Kidney epithelial cell (primary cell): ENCODE measurements around the gene GPR158. TPM values are rescaled to one million over a fixed set of nuclear protein-coding genes. Genes with fewer than 3 reads are reported as not detected.
"Not testable (repeated sequence)": the region's sequence is repeated elsewhere in the genome, so short reads cannot be mapped to it uniquely, and the experiment has no call there.

Source experiments
- DNase-seq: peaks from one replicate; pipeline ENCODE4 v3.0.0-alpha.2; 2010; ENCODE audit warnings: low read depth
- H3K27me3 ChIP-seq: 2 replicates; pipeline ENCODE4 v1.6.0; 2011; ENCODE audit warnings: low read length; ENCODE audit not compliant: control insufficient read depth, insufficient read depth
- H3K36me3 ChIP-seq: 2 replicates; pipeline ENCODE4 v1.5.1; 2011; ENCODE audit warnings: low read length; ENCODE audit not compliant: control insufficient read depth, insufficient read depth
- H3K4me3 ChIP-seq: 2 replicates; pipeline ENCODE4 v1.5.1; 2011; ENCODE audit warnings: low read depth, mild to moderate bottlenecking, control low read depth, low read length
- CTCF ChIP-seq: IDR thresholded peaks from 2 replicates; pipeline ENCODE4 v1.5.1; 2011; ENCODE audit warnings: mild to moderate bottlenecking, moderate library complexity, low read length, control low read depth, inconsistent platforms; ENCODE audit not compliant: insufficient read depth, poor library complexity, severe bottlenecking
- total RNA-seq: library from RNA; depleted of rRNA; stranded (reverse); fragments of >200 nt; gene quantifications from 2 replicates; pipeline ENCODE4 v1.2.3, GENCODE V29; 2015

GPR158 gene
- total RNA-seq, 1 donor from 2014 or later, result not detected

GRCh38 chr10:25157650-25158049 is 17.2 kb upstream of the GPR158 start:
- no peak for DNase-seq
- no peaks in the 10 kb centered on the region for H3K36me3 ChIP-seq

GRCh38 chr10:25159591-25159990 is 15.2 kb upstream of the GPR158 start:
- no peaks in the 10 kb centered on the region for H3K36me3 ChIP-seq
- TF ChIP-seq CTCF, result no peak
- no peak for DNase-seq
- H3K27me3 ChIP-seq, result no peaks in the 10 kb centered on the region
- no peak overlapping the region for H3K4me3 ChIP-seq

More at GRCh38 chr10:25157650-25158049, 17.2 kb upstream of the GPR158 start:
- TF ChIP-seq CTCF, result no peak
- no peak overlapping the region for H3K4me3 ChIP-seq
- H3K27me3 ChIP-seq, result no peaks in the 10 kb centered on the region

- Histone ChIP-seq H3K4me3 (no peak overlapping the region), H3K36me3 (no peaks in the 10 kb centered on the region), H3K27me3 (no peaks in the 10 kb centered on the region)
- TF ChIP-seq CTCF, result no peak
- no peak for DNase-seq
Measured at GRCh38 chr10:25162391-25162790, 12.4 kb upstream of the GPR158 start.

- not testable (repeated sequence) for DNase-seq, H3K4me3 ChIP-seq, H3K36me3 ChIP-seq, H3K27me3 ChIP-seq
Measured at GRCh38 chr10:25163464-25163863, 11.3 kb upstream of the GPR158 start.

- no peaks in the 10 kb centered on the region for H3K36me3 ChIP-seq
Measured at GRCh38 chr10:25169740-25170139, 5.1 kb upstream of the GPR158 start.

GRCh38 chr10:25170627-25171026 is 4.2 kb upstream of the GPR158 start:
- H3K4me3 ChIP-seq, result no peak overlapping the region
- peaks cover 12% of the 10 kb centered on the region for H3K27me3 ChIP-seq
- DNase-seq, result no peak
- H3K36me3 ChIP-seq, result no peaks in the 10 kb centered on the region
- no peak for TF ChIP-seq CTCF

More at GRCh38 chr10:25169740-25170139, 5.1 kb upstream of the GPR158 start:
- no peak for DNase-seq
- H3K27me3 ChIP-seq, result peaks cover 3% of the 10 kb centered on the region
- no peak for TF ChIP-seq CTCF
- H3K4me3 ChIP-seq, result no peak overlapping the region
